Ishikawa (cell line): Measurements from ENCODE around the gene HK1.

ENCODE experiments used
- CEBPB ChIP-seq: IDR thresholded peaks from 2 replicates; pipeline ENCODE4 v1.6.1; 2012
- CREB1 ChIP-seq: IDR thresholded peaks from 2 replicates; pipeline ENCODE4 v1.6.1; 2012; ENCODE audit warnings: low read depth
- EP300 ChIP-seq: IDR thresholded peaks from 2 replicates; pipeline ENCODE4 v1.6.1; 2012; ENCODE audit warnings: borderline replicate concordance
- FOXM1 ChIP-seq: IDR thresholded peaks from 2 replicates; pipeline ENCODE4 v1.6.1; 2012; ENCODE audit warnings: low read depth, borderline replicate concordance
- NFIC ChIP-seq: IDR thresholded peaks from 2 replicates; pipeline ENCODE4 v1.6.1; 2012
- REST ChIP-seq: IDR thresholded peaks from 2 replicates; pipeline ENCODE4 v1.6.1; 2012; ENCODE audit warnings: low read depth, mild to moderate bottlenecking
- TAF1 ChIP-seq: IDR thresholded peaks from 2 replicates; pipeline ENCODE4 v1.6.1; 2012; ENCODE audit warnings: low read depth, mild to moderate bottlenecking
- YY1 ChIP-seq: IDR thresholded peaks from 2 replicates; pipeline ENCODE4 v1.6.1; 2012; ENCODE audit warnings: low read depth

- no peak for TF ChIP-seq EP300
- no peak for TF ChIP-seq TAF1
- TF ChIP-seq YY1: no peak
- no peak for TF ChIP-seq REST
- TF ChIP-seq CREB1: no peak
- TF ChIP-seq NFIC: no peak
- no peak for TF ChIP-seq FOXM1
- TF ChIP-seq CEBPB: no peak
Measured at GRCh38 chr10:69409968-69410367, 131.7 kb downstream of the HK1 start.
